Melanocyte of skin (primary cell): ENCODE results near the gene TST. TPM values are rescaled to one million over a fixed set of nuclear protein-coding genes. Genes with fewer than 3 reads are reported as not detected.

Experiments
- small RNA-seq, 2 donors: library from RNA; depleted of rRNA; stranded (forward); fragments of <200 nt; gene quantifications; one replicate each; pipeline ENCODE3, GENCODE V24; 2012
- total RNA-seq, 2 donors: library from RNA; depleted of rRNA; stranded (reverse); fragments of >200 nt; gene quantifications; 2 replicates each; pipeline ENCODE4 v1.2.3, GENCODE V29; 2012

Gene TST
- total RNA-seq, result 10 to 100 TPM; 27.0 to 29.6 TPM

DNA sequence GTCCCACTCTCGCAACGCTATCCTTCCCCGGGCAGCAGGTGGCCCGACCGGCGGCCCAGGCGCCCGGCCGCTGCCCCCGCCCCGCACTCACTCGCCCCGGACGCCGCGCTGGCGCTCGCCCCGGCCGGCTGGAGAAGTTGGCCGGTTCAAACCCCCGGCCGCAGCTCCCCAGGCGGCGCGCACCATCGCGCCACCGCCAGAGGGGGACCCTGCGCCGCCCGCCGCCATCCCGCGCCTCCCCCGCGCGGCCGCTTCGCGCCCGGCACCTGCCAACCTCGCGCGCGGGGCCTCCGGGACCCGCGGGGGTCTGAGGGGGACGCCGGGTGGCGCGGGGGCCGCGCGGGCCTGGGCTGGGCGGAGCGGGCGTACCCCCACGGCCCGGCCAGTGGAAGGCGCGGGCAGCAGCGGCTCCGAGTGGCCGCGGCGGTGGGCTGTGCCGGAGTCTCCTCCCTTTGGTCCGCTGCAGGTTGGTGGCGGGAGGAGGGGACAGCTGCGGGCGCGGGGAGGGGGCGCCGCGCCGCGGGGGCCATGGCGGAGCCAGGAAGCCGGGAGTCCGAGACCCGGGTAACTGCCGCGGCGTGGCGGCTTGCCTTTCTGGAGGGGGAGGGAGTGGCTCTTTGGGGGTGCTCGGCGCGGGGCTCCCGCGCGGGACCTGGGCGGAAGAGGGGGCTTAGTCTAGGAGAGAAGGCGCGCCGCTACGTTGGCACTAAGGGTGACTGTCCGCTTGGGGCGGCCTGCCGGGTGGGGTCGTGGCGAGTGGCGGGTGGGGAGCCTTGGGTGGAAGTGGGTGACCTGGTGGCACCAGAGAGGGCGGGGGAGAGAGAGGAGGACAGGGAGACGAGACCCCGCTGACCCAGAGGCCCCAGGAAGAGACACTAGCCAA lies at the start of gene TST, which contains the start of gene MPST:
Gene TST, minus strand, starts transcription at position 139 of the 883 bp plus-strand sequence. CDS start 715 bp downstream, outside the sequence.
Gene MPST, plus strand, starts transcription at position 434 of the 883 bp plus-strand sequence. Its CDS starts 95 bp downstream, at position 529.

GRCh38 chr22:37051391-37052385 lies 32.4 kb upstream of the TST start, which contains the start of gene KCTD17:
Gene KCTD17 (plus strand): TSS chr22:37051742. CDS start chr22:37051761, 19 bp downstream.

Small RNA genes lying within 50 kb of the gene (small RNA-seq; reads per million reads assigned to genes)
- 0 reads per million in 2 donors for gene RF00019

Other genes with a start within 250 kb of the TST start
- 10 to 100 TPM; 14.3 to 24.1 TPM for gene IFT27, start 243.3 kb downstream of the TST start, total RNA-seq
- gene PVALB, start 202.4 kb downstream of the TST start, total RNA-seq, result not detected
- gene NCF4, start 158.4 kb downstream of the TST start, total RNA-seq, result not detected
- gene CSF2RB, start 105.8 kb downstream of the TST start, total RNA-seq, result not detected
- 10 to 100 TPM; 35.8 to 77.3 TPM for gene MPST, start 295 bp upstream of the TST start, total RNA-seq
- 10 to 100 TPM; 11.0 to 14.3 TPM for gene KCTD17, start 32.3 kb upstream of the TST start, total RNA-seq
- not detected for gene TMPRSS6, start 90.3 kb upstream of the TST start, total RNA-seq
- not detected for gene IL2RB, start 130.5 kb upstream of the TST start, total RNA-seq
- gene C1QTNF6, start 168.8 kb upstream of the TST start, total RNA-seq, result 1 to 10 TPM; 5.5 to 5.7 TPM
- gene SSTR3, start 193.0 kb upstream of the TST start, total RNA-seq, result not detected
- 1 to 10 TPM in 1 of 2 donors, under 1 TPM in 1; 1.00 to 1.4 TPM for gene RAC2, start 224.8 kb upstream of the TST start, total RNA-seq